Naive thymus-derived CD4-positive, alpha-beta T cell (primary cell): ENCODE results near the gene EMX2. TPM values are rescaled to one million over a fixed set of nuclear protein-coding genes. Genes with fewer than 3 reads are reported as not detected.
"Not testable (repeated sequence)": the region's sequence is repeated elsewhere in the genome, so short reads cannot be mapped to it uniquely, and the experiment has no call there.

Source experiments
- ATAC-seq: fragments of 150-1000 bp; cut with Tn5 transposase; 2 replicates; pipeline ENCODE4 v1.10.0; 2021; ENCODE audit warnings: mild to moderate bottlenecking, moderate library complexity
- CTCF ChIA-PET: fragments of 350-600 bp; sonication (Branson Sonifier 250); formaldehyde crosslinking; loops from one replicate; lab custom pipeline; 2021; ENCODE audit warnings: antibody characterized with exemption; lab: Charles Lee
- POLR2A ChIA-PET: fragments of 350-600 bp; sonication (Branson Sonifier 250); formaldehyde crosslinking; loops from one replicate; lab custom pipeline; 2021; ENCODE audit warnings: antibody characterized with exemption, inconsistent platforms; lab: Charles Lee
- DNase-seq, 9 donors: peaks; one replicate each; pipeline versions ENCODE4 v3.0.0 to v3.0.0-alpha.2; 2020 to 2022; ENCODE audit warnings: mixed read lengths in 1 of 9
- H3K27ac ChIP-seq: one replicate; pipeline ENCODE4 v1.7.0; 2013; ENCODE audit warnings: mild to moderate bottlenecking, low read depth, low read length, moderate library complexity
- H3K27me3 ChIP-seq, 2 donors: one replicate each; pipeline ENCODE4 v1.7.0; 2013; ENCODE audit warnings: low read length in 2 of 2, mild to moderate bottlenecking in 2 of 2, moderate library complexity in 2 of 2; ENCODE audit not compliant: control insufficient read depth in 2 of 2, insufficient read depth in 2 of 2
- H3K36me3 ChIP-seq, 3 experiments: 1 replicate in 2 of 3; 2 replicates in 1 of 3; pipeline ENCODE4 v1.7.0; 2013; ENCODE audit warnings: low read length in 3 of 3, mild to moderate bottlenecking in 3 of 3, moderate library complexity in 1 of 3; ENCODE audit not compliant: insufficient read depth in 3 of 3, control insufficient read depth in 2 of 3
- H3K4me1 ChIP-seq, 2 donors: one replicate each; pipeline ENCODE4 v1.7.0; 2013; ENCODE audit warnings: low read length in 2 of 2, mild to moderate bottlenecking in 2 of 2, moderate library complexity in 1 of 2; ENCODE audit not compliant: control insufficient read depth in 2 of 2, insufficient read depth in 2 of 2
- H3K4me3 ChIP-seq: 2 replicates; pipeline ENCODE4 v1.7.0; 2013; ENCODE audit warnings: mild to moderate bottlenecking, low read length
- H3K9me3 ChIP-seq, 3 experiments: 1 replicate in 2 of 3; 2 replicates in 1 of 3; pipeline ENCODE4 v1.7.0; 2013; ENCODE audit warnings: low read length in 3 of 3; ENCODE audit not compliant: control insufficient read depth in 2 of 3
- H3K27ac Mint-ChIP-seq, 9 donors: one replicate each; pipeline ENCODE4 v1.8.0; 2020 to 2022; ENCODE audit warnings: mixed read lengths in 9 of 9, mild to moderate bottlenecking in 8 of 9, moderate library complexity in 5 of 9, inconsistent platforms in 2 of 9
- H3K27me3 Mint-ChIP-seq, 5 donors: one replicate each; pipeline ENCODE4 v1.8.0; 2021 to 2022; ENCODE audit warnings: mixed read lengths in 5 of 5, mild to moderate bottlenecking in 1 of 5
- H3K36me3 Mint-ChIP-seq, 5 donors: one replicate each; pipeline ENCODE4 v1.8.0; 2020 to 2022; ENCODE audit warnings: mixed read lengths in 5 of 5, mild to moderate bottlenecking in 3 of 5, inconsistent platforms in 1 of 5
- H3K4me1 Mint-ChIP-seq, 7 donors: one replicate each; pipeline ENCODE4 v1.8.0; 2020 to 2022; ENCODE audit warnings: mixed read lengths in 7 of 7, mild to moderate bottlenecking in 3 of 7, inconsistent platforms in 1 of 7
- H3K4me3 Mint-ChIP-seq, 10 donors: one replicate each; pipeline ENCODE4 v1.8.0; 2020 to 2022; ENCODE audit warnings: mild to moderate bottlenecking in 10 of 10, mixed read lengths in 10 of 10, moderate library complexity in 6 of 10, inconsistent platforms in 2 of 10
- H3K9me3 Mint-ChIP-seq, 11 donors: one replicate each; pipeline ENCODE4 v1.8.0; 2020 to 2022; ENCODE audit warnings: mixed read lengths in 11 of 11, mild to moderate bottlenecking in 4 of 11, inconsistent platforms in 1 of 11, moderate library complexity in 1 of 11
- intact Hi-C, 2 donors: fragments of 100-400 bp; cut with micrococcal nuclease; formaldehyde crosslinking; loops; one replicate each; pipeline ENCODE4 v1.15.1; 2023
- polyA plus RNA-seq, 2 donors: library from polyadenylated mRNA; unstranded; fragments of 300-500 nt; fragmentation: Illumina TruSeq; gene quantifications; one replicate each; pipeline ENCODE4 v1.2.3, GENCODE V29; 2021
- total RNA-seq, 6 experiments: library from RNA in 5 of 6; stranded (reverse) in 5 of 6; gene quantifications; 1 replicate in 5 of 6; 2 replicates in 1 of 6; pipeline ENCODE4 v1.2.3 and lab custom pipeline; 2021 to 2026

EMX2 gene
- total and polyA plus RNA-seq, 7 experiments from 2014 or later: not detected

- H3K4me1 Mint-ChIP-seq: peaks cover 0 to 3% (median 0%) of the 10 kb centered on the region in 7 donors
- H3K9me3 Mint-ChIP-seq: no peaks in the 10 kb centered on the region
- H3K36me3 Mint-ChIP-seq: no peaks in the 10 kb centered on the region
- CTCF ChIA-PET: no interaction called here
- H3K4me3 Mint-ChIP-seq: no peak overlapping the region
- Histone ChIP-seq H3K27me3 (no peaks in the 10 kb centered on the region), H3K27ac (no peak overlapping the region), H3K9me3 (no peaks in the 10 kb centered on the region), H3K4me3 (no peak overlapping the region), H3K4me1 (no peaks in the 10 kb centered on the region), H3K36me3 (no peaks in the 10 kb centered on the region)
- H3K27me3 Mint-ChIP-seq: peaks cover 5 to 27% (median 10%) of the 10 kb centered on the region in 5 donors
- intact Hi-C loops: no loop called here
- H3K27ac Mint-ChIP-seq: no peak overlapping the region
- DNase-seq: no peak
- POLR2A ChIA-PET: no interaction called here
- ATAC-seq: no peak
These were observed 41.0 kb upstream of the EMX2 start for GRCh38 chr10:117501460-117502035.

- Mint-ChIP-seq H3K36me3 (no peaks in the 10 kb centered on the region), H3K4me3 (no peak overlapping the region), H3K27ac (no peak overlapping the region), H3K4me1 (no peaks in the 10 kb centered on the region), H3K9me3 (no peaks in the 10 kb centered on the region), H3K27me3 (peaks cover 2 to 25% (median 12%) of the 10 kb centered on the region in 5 donors)
- Histone ChIP-seq H3K27ac (no peak overlapping the region), H3K9me3 (no peaks in the 10 kb centered on the region), H3K36me3 (no peaks in the 10 kb centered on the region), H3K4me1 (no peaks in the 10 kb centered on the region), H3K4me3 (no peak overlapping the region), H3K27me3 (no peaks in the 10 kb centered on the region)
- ATAC-seq: no peak
- DNase-seq: no peak
- intact Hi-C loops: no loop called here
- CTCF ChIA-PET: no interaction called here
- POLR2A ChIA-PET: no interaction called here
These were observed 39.9 kb upstream of the EMX2 start for GRCh38 chr10:117502421-117503243.

- H3K36me3 ChIP-seq: no peaks in the 10 kb centered on the region
- no peak for ATAC-seq
- Mint-ChIP-seq H3K4me3 (no peak overlapping the region), H3K36me3 (no peaks in the 10 kb centered on the region), H3K9me3 (no peaks in the 10 kb centered on the region), H3K27me3 (peaks cover 2 to 25% (median 12%) of the 10 kb centered on the region in 5 donors), H3K4me1 (no peaks in the 10 kb centered on the region), H3K27ac (no peak overlapping the region)
- H3K27ac ChIP-seq: no peak overlapping the region
- H3K4me1 ChIP-seq: no peaks in the 10 kb centered on the region
- no peak for DNase-seq
- no peak overlapping the region for H3K4me3 ChIP-seq
- ChIA-PET POLR2A (no interaction called here), CTCF (interaction anchor here (0.6 kb wide), 1 partner anchor 257 kb away, joined by 3 read pairs; no protein-coding TSS in a partner anchor)
- no peaks in the 10 kb centered on the region for H3K27me3 ChIP-seq
- intact Hi-C loops: no loop called here
- no peaks in the 10 kb centered on the region for H3K9me3 ChIP-seq
These were observed 39.0 kb upstream of the EMX2 start for GRCh38 chr10:117503244-117504205.

GRCh38 chr10:117504562-117504961, 38.0 kb upstream of the EMX2 start:
- ChIA-PET POLR2A (no interaction called here), CTCF (interaction anchor here (1.1 kb wide), 1 partner anchor 7 kb away, joined by 3 read pairs; no protein-coding TSS in a partner anchor)
- Histone ChIP-seq H3K9me3 (no peaks in the 10 kb centered on the region), H3K27ac (no peak overlapping the region), H3K36me3 (no peaks in the 10 kb centered on the region), H3K4me3 (no peak overlapping the region), H3K27me3 (no peaks in the 10 kb centered on the region), H3K4me1 (no peaks in the 10 kb centered on the region)
- no peak for DNase-seq
- Mint-ChIP-seq H3K4me3 (no peak overlapping the region), H3K27ac (no peak overlapping the region), H3K4me1 (no peaks in the 10 kb centered on the region), H3K36me3 (no peaks in the 10 kb centered on the region), H3K27me3 (peaks cover 2 to 25% (median 16%) of the 10 kb centered on the region in 5 donors), H3K9me3 (no peaks in the 10 kb centered on the region)
- intact Hi-C loops: no loop called here
- ATAC-seq: no peak

GRCh38 chr10:117507081-117507480, 35.5 kb upstream of the EMX2 start:
- H3K4me3 Mint-ChIP-seq, H3K27me3 ChIP-seq, H3K4me1 ChIP-seq, POLR2A ChIA-PET, ATAC-seq, H3K4me3 ChIP-seq, H3K4me1 Mint-ChIP-seq, intact Hi-C loops, H3K27ac Mint-ChIP-seq, H3K36me3 ChIP-seq, H3K27ac ChIP-seq, H3K9me3 Mint-ChIP-seq, H3K9me3 ChIP-seq, H3K36me3 Mint-ChIP-seq, DNase-seq: not testable (repeated sequence)
- CTCF ChIA-PET: interaction anchor here (1.3 kb wide), 1 partner anchor 10 kb away, joined by 3 read pairs; no protein-coding TSS in a partner anchor
- peaks cover 2 to 33% (median 19%) of the 10 kb centered on the region in 5 donors for H3K27me3 Mint-ChIP-seq

- POLR2A ChIA-PET: no interaction called here
- Histone ChIP-seq H3K27me3 (no peaks in the 10 kb centered on the region), H3K36me3 (no peaks in the 10 kb centered on the region), H3K9me3 (no peaks in the 10 kb centered on the region), H3K4me3 (no peak overlapping the region), H3K4me1 (no peaks in the 10 kb centered on the region), H3K27ac (no peak overlapping the region)
- DNase-seq (no peak), ATAC-seq (no peak)
- Mint-ChIP-seq H3K27ac (no peak overlapping the region), H3K4me3 (no peak overlapping the region), H3K36me3 (no peaks in the 10 kb centered on the region), H3K4me1 (no peaks in the 10 kb centered on the region), H3K27me3 (peaks cover 6 to 44% (median 24%) of the 10 kb centered on the region in 5 donors), H3K9me3 (peaks cover 0 to 2% (median 0%) of the 10 kb centered on the region in 11 donors)
- intact Hi-C loops: no loop called here
- CTCF ChIA-PET: no interaction called here
These were observed 33.0 kb upstream of the EMX2 start for GRCh38 chr10:117509573-117509972.
